Effector memory CD8-positive, alpha-beta T cell (primary cell): ENCODE data around the gene CDT1.

Experiments
- ATAC-seq: fragments of 150-1000 bp; cut with Tn5 transposase; replicated peaks from 2 replicates; pipeline ENCODE4 v1.10.0; 2021; ENCODE audit warnings: mild to moderate bottlenecking, moderate library complexity
- DNase-seq, 3 experiments: peaks; one replicate each; pipeline ENCODE4 v3.0.0; 2021
- H3K27ac Mint-ChIP-seq, 2 donors: one replicate each; pipeline ENCODE4 v1.8.0; 2022; ENCODE audit warnings: mild to moderate bottlenecking in 2 of 2, mixed read lengths in 2 of 2, moderate library complexity in 2 of 2
- H3K27me3 Mint-ChIP-seq, 2 donors: one replicate each; pipeline ENCODE4 v1.8.0; 2022; ENCODE audit warnings: mixed read lengths in 2 of 2
- H3K36me3 Mint-ChIP-seq: one replicate; pipeline ENCODE4 v1.8.0; 2022; ENCODE audit warnings: mild to moderate bottlenecking, moderate library complexity, mixed read lengths; ENCODE audit not compliant: insufficient read depth
- H3K4me1 Mint-ChIP-seq, 2 donors: one replicate each; pipeline ENCODE4 v1.8.0; 2022; ENCODE audit warnings: low read depth in 2 of 2, mixed read lengths in 2 of 2
- H3K4me3 Mint-ChIP-seq, 2 donors: one replicate each; pipeline ENCODE4 v1.8.0; 2022; ENCODE audit warnings: mild to moderate bottlenecking in 2 of 2, mixed read lengths in 2 of 2, moderate library complexity in 2 of 2
- H3K9me3 Mint-ChIP-seq, 2 donors: one replicate each; pipeline ENCODE4 v1.8.0; 2022; ENCODE audit warnings: mixed read lengths in 2 of 2

CDT1 gene

DNA sequence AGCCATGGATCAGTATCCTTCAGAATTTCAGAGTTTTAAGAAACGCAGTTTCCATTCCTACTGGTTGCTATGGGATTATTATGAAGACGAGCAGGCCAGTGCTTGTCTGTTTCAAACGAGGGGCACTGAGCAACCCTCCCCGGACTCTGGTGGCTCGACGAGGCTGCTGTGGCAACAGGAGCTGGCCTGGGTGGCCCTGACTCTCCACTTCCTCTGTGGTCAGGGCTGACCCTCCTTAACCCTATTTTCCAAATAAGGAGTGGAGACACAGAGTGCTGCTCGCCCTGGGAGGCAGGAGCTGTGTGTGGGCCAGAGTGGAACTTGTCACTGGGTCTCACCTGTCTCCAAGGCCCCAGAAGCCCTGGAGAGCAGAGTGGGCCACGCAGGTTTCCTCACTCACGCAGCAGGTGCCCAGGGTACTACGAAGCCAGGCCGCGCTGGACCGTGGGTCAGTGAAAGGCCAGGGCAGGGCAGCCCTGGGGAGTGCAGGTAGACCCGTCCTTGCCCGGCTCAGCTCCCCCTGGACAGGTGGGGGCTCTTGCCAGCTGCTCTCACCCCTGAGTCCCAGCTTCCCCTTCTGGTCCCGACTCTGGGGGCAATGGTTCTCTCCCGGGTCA lies 49.8 kb downstream of the CDT1 start:
- ATAC-seq = no peak
- Mint-ChIP-seq H3K36me3 (peaks cover 26% of the 10 kb centered on the region), H3K4me1 (peaks cover 18 to 19% of the 10 kb centered on the region in 2 donors), H3K27ac (peak overlapping the region in 1 of 2 donors; percentile 35), H3K4me3 (no peak overlapping the region), H3K9me3 (no peaks in the 10 kb centered on the region), H3K27me3 (no peaks in the 10 kb centered on the region)
- no peak for DNase-seq

DNA sequence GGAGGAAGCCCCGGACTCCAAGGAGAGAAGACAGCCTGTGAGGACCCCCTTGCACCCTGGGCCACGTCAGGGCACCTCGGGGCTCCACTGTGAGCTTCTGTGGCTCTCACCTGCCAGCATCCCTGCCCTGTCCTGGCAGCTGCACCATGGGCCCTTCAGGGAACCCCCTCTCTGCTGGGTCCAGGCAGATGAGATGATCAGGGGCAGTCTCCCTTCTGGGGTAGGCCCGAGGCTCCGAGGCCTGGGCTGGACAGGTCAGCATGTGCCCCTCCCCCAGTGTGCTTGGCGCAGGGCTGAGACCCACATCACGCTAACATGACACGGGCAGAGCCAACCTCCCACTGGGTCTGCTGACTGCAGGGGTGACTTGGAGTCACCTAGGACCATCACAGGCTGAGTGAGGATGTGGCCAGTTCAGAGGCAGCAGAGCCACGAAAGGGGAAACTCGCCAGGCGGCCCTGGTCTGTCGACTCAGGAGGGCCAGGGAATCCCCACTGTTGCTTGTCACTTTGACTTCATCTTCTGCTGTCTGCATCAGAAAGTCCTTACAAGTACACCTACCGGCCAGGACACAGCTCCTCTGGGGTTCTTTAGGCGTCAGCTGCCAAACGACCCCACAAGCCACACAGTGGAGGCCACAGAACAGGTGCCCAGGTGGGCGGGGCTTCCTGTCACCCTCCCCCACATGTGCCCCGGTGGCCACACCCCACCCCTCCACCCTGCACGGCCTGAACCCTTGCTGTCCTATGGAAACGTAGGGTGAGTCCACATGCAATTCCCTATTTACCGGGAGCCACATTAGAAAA lies 50.9 kb downstream of the CDT1 start:
- ATAC-seq = peak; percentile 16
- H3K36me3 Mint-ChIP-seq = peaks cover 22% of the 10 kb centered on the region
- no peaks in the 10 kb centered on the region for H3K9me3 Mint-ChIP-seq
- H3K27ac Mint-ChIP-seq = peak overlapping the region; percentile 16 to 77
- H3K4me3 Mint-ChIP-seq = peak overlapping the region; percentile 72 to 77
- DNase-seq = peak; percentile 16 to 29 (median 23)
- H3K27me3 Mint-ChIP-seq = no peaks in the 10 kb centered on the region
- peaks cover 20 to 21% of the 10 kb centered on the region in 2 donors for H3K4me1 Mint-ChIP-seq

DNA sequence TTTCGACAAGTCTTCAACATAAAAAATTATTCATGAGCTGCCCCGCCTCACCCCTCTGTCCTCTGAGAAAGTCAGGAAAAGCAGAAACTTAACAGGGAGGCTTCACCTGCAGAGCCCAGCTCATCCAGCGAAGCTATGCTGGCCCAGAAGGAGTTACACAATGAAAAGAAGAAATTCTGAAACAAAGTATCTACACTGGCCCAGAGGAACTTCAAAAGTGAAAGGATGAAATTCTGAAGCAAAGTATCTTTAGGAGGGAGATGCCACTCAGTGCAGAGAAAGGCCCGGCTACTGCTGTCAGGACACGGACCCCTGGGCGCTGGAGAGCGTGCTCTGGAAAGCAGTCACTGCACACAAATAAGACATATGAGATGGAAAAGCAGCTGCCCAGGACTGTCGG lies 51.6 kb downstream of the CDT1 start:
- Mint-ChIP-seq H3K9me3 (no peaks in the 10 kb centered on the region), H3K4me3 (peak overlapping the region; percentile 72 to 77), H3K27me3 (no peaks in the 10 kb centered on the region), H3K4me1 (peaks cover 20 to 21% of the 10 kb centered on the region in 2 donors), H3K27ac (peak overlapping the region; percentile 16 to 77), H3K36me3 (peaks cover 21% of the 10 kb centered on the region)
- DNase-seq = no peak
- ATAC-seq = no peak

DNA sequence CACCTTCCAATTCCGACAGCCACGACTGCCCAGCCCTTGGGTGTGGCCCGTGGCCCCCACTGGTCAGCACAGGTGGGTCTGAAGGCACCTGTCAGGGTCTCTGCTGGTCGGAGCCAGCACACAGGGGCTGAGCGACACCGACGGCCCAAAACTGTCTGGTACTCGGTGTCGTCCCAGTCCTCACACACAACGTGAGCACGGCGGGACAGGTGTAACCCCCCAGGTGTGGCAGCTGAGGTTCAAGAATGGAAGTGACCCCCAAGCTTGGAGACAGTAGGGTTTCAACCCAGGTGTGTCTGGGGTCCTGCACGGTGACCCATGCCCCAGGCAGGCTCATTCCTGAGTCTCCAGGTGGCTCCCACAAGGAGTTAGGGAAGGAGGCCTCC lies 52.1 kb downstream of the CDT1 start:
- Mint-ChIP-seq H3K4me1 (peaks cover 21 to 23% of the 10 kb centered on the region in 2 donors), H3K4me3 (peak overlapping the region; percentile 72 to 77), H3K27me3 (no peaks in the 10 kb centered on the region), H3K27ac (peak overlapping the region; percentile 35), H3K36me3 (peaks cover 20% of the 10 kb centered on the region), H3K9me3 (no peaks in the 10 kb centered on the region)
- ATAC-seq (no peak), DNase-seq (no peak)

DNA sequence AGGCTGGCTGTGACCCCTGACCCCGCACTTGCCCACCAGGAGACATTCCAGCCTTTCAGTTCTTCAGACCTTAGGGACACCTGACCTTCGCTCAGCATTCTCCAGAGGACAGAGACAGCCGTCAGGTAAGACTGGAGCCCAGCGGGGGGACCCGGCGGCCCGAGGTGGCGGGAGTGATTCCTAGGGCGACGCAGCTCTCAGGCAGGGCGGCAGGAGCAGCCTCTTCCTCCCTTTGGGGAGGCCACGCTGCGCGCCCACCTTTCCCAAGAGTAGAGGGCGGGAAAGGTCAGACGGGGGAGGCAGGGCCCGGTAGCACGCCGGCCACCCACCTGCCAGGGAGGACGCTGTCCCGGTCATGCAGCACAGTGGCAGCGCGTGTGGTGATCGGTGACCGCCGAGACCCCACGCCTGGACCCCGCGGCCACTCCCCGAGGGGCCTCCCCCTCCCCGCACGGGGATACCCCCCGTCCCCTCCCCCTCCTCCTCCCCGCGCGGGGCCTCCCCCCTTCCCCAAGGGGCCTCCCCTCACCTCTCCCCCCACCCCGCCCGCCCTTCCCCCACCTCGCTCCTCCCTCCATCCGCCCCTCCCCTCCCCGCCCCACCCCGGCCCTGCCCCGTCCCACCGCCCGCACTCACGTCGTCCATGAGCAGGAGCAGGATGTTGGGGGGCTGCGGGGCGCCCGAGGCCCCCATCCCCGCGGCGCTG lies 52.7 kb downstream of the CDT1 start:
- H3K4me3 Mint-ChIP-seq = peak overlapping the region; percentile 96 to 98
- ATAC-seq = peak; percentile 54
- peaks cover 19% of the 10 kb centered on the region for H3K36me3 Mint-ChIP-seq
- no peaks in the 10 kb centered on the region for H3K27me3 Mint-ChIP-seq
- peaks cover 21 to 23% of the 10 kb centered on the region in 2 donors for H3K4me1 Mint-ChIP-seq
- no peaks in the 10 kb centered on the region for H3K9me3 Mint-ChIP-seq
- peak overlapping the region; percentile 35 to 93 for H3K27ac Mint-ChIP-seq
- DNase-seq = peak; percentile 7 to 27 (median 8)

DNA sequence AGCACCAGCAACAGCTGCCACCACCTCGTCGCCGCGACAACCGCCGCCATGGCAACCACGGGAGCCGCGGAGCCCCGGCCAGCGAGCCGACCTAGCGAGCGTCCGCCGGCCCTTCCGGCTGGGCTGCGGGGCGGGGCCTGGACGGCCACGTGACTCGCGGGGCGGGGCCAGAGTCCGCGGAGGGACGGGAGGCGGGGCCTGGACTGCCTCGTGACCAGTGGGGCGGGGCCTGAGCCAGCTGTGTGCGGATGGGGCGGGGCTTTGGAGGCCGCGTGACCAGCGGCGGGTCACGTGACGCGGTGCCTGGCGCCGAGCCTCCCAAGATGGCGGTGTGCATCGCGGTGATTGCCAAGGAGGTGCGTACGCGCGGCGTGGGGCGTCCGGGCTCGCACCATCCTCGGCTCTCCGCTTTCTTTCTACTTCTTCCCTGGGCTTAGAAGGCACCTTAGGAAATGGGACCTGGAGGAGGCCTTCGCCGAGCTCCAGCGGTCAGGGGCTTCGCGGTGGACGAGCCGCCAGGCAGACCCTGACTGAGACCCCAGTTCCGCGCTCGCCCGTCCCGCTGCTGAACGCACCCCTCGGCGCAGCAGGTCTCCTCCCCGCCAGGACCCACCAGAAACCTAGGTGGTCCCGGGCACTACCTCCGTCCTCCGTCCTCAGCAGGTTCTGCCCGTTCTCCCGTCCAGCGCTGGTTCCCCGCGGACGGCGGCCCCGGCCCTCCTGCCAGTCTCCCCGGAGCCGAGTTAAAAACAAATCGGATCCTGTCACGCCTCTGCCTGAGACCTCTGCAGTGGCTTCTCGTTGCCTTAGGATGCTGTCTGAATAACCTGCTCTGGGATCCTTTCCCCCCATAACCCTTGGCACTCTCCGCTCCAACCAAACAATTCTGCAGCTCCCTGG lies 53.5 kb downstream of the CDT1 start, which contains the start of the genes GALNS and TRAPPC2L:
Gene GALNS (minus strand): TSS at position 120 of the 900 bp plus-strand sequence. CDS start 70 bp downstream, at position 50.
Gene TRAPPC2L (plus strand): TSS at position 300 of the 900 bp plus-strand sequence. CDS start 24 bp downstream, at position 324.
- ATAC-seq = peak; percentile 86
- Mint-ChIP-seq H3K4me3 (peak within 1 kb of the TSS; percentile 96 to 98), H3K27me3 (no peaks in the 10 kb centered on the region), H3K4me1 (peaks cover 21 to 22% of the 10 kb centered on the region in 2 donors), H3K9me3 (no peaks in the 10 kb centered on the region), H3K27ac (peak within 1 kb of the TSS; percentile 82 to 93), H3K36me3 (peaks cover 18% of the 10 kb centered on the region)
- peak; percentile 99 for DNase-seq

DNA sequence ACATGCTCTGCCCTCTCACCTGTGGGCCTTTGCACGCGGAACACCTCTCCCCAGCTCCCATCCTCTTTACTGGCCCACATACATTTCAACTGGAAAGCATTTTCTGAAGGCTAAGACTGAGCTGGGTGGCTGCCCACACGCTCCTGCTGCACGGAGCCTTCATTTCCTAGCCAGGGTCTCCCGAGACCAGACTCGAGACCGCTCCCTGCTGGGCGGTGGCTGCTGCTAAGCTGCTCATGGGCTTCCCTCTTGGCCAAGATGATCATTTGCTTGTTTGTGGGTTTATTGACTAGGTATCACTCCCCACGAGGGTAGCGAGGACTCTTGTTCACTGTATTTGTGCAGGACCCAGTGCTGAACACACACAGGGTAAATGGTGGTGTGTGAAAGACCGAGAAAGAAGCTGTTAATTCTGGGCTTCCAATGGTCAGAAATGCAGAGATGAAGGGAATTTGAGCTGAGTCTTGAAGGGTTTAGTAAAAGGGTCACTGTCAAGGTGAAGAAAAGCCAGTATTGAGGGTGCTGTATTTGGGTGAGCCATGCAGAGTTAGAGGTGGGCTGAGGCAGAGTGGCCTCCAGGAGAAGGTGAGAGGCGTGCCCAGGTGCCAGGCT lies 54.2 kb downstream of the CDT1 start:
- H3K27me3 Mint-ChIP-seq = no peaks in the 10 kb centered on the region
- H3K9me3 Mint-ChIP-seq = no peaks in the 10 kb centered on the region
- peak; percentile 62 to 65 (median 64) for DNase-seq
- H3K4me3 Mint-ChIP-seq = peak overlapping the region; percentile 96 to 98
- H3K4me1 Mint-ChIP-seq = peaks cover 21% of the 10 kb centered on the region in 2 donors
- H3K36me3 Mint-ChIP-seq = peaks cover 21% of the 10 kb centered on the region
- peak; percentile 54 for ATAC-seq
- peak overlapping the region; percentile 82 to 93 for H3K27ac Mint-ChIP-seq
